Measurements from ENCODE around the gene NEB.
"Not testable (repeated sequence)": the region's sequence is repeated elsewhere in the genome, so short reads cannot be mapped to it uniquely, and the experiment has no call there.

NEB gene

DNA sequence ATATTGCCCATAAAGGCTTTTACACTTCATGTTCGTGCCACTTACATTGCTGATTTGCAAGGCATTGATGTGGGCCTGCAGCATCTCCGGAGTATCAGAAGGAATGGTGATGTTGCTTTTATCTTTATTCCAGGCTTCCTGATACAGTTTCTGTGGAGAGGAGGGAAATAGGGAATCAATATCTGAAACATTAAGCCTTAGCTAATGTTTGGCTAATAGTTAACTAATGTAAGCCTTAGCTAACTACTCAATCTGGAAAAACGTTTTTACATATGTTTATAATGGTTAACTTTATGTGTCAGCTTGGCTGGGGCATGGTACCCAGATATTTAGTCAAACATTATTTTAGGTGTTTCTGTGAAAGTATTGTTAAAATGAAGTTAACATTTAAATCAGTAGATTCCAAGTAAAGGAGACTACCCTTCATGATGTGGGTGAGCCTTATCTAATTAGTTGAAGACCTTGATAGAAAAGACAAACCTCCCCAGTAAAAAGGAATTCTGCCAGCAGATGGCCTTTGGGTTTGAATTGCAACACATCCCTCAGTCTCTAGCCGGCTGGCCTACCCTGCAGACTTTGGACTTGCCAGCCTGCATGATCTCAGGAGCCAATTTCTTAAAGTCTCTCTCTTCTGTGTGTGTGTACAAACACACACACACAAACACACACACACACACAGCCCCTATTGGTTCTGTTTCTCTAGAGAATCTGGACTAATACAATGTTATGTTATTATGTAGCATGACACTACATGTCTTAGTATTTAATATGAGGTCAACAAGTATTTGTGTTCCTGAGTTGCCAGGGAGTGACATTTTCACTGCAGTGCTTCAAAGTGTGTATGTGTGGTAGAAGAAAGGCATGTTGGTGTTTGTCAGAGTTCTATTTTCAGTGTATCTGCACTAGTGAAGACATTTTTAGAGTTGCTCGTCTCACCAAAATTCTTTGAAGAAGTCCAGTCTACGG is 126.5 kb downstream of the NEB start:
- not testable (repeated sequence) for DNase-seq

- not testable (repeated sequence) for DNase-seq
Measured at GRCh38 chr2:151603530-151603929, 130.7 kb downstream of the NEB start.

DNA sequence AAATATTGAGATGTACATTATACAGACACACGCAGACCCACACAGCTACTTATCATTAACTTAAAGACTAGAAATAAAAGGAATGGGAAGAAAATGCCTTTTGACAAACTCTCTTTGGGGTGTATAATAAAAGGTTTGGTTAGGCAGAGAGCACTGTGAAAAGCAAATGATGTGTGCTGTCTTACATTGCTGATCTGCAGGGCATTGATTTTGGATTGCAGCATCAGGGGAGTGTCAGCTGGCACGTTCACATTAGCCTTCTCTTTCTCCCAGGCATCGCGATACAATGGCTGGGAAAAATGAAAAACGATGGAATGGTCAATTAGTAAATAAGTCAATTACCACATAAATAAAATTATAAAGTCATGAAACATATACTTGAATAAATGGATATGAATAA is 131.9 kb downstream of the NEB start:
- not testable (repeated sequence) for DNase-seq

DNA sequence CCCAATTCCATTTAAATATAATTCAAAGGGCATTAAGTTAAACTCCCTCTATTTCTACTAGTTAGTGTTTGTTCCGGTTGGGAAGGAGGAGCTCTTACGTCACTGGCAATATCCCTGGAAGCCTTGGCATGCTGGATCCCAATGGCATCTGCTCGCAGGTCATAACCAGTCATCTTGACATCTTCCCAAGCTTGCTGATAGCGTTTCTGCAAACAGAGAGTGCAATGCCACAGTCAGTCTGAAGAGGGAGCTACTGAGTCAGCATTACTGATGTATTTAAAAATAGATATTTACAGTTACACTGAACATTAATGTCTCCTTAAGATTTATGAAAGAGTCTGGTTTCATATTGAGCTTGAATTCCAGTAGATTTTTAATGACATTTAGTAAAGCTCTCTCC is 132.5 kb downstream of the NEB start:
- DNase-seq: not testable (repeated sequence)

GRCh38 chr2:151596903-151597608 is 137.2 kb downstream of the NEB start:
- DNase-seq: not testable (repeated sequence)

- DNase-seq: not testable (repeated sequence)
Measured at GRCh38 chr2:151591908-151592255, 142.4 kb downstream of the NEB start.

DNA sequence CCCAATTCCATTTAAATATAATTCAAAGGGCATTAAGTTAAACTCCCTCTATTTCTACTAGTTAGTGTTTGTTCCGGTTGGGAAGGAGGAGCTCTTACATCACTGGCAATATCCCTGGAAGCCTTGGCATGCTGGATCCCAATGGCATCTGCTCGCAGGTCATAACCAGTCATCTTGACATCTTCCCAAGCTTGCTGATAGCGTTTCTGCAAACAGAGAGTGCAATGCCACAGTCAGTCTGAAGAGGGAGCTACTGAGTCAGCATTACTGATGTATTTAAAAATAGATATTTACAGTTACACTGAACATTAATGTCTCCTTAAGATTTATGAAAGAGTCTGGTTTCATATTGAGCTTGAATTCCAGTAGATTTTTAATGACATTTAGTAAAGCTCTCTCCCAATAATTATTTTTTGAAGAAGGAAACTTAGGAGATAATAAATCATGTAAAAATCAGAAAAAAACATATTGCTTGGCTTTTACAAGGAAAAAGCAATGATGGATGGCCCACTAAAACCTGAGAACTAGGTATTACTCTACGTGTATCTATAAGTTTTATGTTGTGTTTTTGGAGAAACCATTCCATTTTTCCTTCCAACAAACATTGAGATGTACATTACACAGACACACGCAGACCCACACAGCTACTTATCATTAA is 142.9 kb downstream of the NEB start:
- not testable (repeated sequence) for DNase-seq

- not testable (repeated sequence) for DNase-seq
Measured at GRCh38 chr2:151581300-151581699, 153.0 kb downstream of the NEB start.

DNA sequence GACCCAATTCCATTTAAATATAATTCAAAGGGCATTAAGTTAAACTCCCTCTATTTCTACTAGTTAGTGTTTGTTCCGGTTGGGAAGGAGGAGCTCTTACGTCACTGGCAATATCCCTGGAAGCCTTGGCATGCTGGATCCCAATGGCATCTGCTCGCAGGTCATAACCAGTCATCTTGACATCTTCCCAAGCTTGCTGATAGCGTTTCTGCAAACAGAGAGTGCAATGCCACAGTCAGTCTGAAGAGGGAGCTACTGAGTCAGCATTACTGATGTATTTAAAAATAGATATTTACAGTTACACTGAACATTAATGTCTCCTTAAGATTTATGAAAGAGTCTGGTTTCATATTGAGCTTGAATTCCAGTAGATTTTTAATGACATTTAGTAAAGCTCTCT is 153.6 kb downstream of the NEB start:
- not testable (repeated sequence) for DNase-seq

DNA sequence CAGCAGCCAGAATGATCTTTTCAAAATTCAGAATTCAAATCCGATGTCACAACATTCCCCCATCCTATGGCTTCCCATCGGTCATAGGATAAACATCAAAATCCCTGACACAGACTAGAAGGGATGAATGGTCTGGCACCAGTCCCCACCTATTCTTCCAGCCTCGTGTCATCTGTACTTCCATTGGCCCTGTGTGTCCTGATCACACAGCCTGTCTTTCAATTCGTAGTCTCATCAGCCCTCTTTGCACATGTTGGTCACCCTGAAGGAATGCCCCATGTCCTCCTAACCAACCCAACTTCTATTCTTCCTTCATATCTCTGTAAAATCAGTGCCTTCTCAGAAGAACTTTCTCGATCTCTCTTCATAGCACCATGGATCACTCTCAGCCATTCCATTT is 157.2 kb downstream of the NEB start:
- no peak for DNase-seq

DNA sequence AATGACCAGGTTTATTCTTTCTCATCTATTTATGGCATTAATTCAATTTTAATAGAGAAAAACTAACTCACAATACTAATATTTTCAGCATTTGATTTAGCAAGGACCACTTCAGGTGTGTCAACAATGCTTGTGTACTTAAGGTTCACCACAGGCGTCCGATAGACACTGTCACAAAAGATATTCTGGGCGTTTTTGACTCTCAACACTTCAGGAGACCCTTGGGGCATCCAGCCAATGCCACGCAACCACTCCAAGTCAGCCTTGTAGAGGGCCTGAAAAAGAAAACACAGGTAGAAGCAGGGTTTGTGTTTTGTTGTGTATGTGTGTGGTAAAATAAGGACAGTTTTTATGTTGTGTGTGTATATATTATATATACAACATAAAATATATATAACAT is 158.2 kb downstream of the NEB start:
- DNase-seq: no peak

DNA sequence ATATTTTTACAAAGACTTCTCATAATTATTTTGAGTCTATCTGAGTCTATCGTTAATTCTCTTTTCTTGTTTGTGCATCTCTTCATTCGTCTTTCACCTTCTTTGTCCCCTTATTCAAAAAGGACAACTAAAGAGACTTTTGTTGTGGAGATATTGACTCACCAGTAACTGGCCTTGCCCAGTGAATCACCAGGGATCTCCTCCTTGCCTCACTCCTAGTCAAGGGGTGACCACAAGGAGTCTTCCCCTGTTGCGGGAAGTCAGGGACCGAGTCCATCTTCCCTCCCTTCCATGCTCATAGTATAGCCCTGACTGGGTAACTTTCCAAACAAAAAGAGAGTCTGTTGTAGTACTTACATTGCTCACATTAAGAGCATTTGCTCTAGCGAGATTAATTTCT is 158.9 kb downstream of the NEB start:
- DNase-seq: peak; percentile 20

- no peak for DNase-seq
Measured at GRCh38 chr2:151570191-151570590, 164.1 kb downstream of the NEB start.

DNA sequence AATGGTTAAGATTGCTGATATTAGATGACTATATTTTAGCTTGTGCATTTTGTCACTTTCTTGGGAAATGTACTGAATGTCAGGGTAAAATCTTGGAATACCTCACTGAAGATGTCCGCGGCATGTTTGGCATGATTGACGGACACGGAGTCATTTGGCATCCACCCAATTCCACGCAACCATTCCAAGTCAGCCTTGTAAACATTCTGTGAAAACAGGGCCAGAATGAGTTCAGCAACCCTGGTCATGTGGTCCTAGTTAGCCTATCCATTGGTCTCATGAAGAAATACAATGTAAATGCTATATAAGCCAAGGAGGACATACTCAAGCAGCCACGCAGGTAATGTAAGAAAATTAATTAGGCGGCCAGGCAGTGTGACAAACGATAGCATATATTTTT is 165.1 kb downstream of the NEB start:
- no peak for DNase-seq

DNA sequence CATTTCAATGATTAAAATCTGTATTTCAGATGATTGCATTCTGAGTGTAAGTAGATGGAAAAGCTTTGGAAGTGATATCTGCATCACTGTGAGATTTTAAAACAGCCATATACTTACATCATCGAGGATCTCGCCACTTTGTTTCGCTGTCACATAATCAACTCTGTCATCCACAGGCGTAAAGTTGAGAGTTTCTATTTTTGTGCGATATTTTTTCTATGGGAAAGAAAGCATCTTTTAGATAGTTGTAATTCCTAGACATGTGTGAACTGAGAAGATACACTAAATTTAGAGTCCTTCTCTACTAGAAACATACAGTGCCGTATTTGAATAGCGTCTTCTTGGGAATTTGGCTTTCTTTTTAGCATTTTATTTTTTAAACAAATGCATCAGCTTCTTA is 165.8 kb downstream of the NEB start:
- DNase-seq: no peak

DNA sequence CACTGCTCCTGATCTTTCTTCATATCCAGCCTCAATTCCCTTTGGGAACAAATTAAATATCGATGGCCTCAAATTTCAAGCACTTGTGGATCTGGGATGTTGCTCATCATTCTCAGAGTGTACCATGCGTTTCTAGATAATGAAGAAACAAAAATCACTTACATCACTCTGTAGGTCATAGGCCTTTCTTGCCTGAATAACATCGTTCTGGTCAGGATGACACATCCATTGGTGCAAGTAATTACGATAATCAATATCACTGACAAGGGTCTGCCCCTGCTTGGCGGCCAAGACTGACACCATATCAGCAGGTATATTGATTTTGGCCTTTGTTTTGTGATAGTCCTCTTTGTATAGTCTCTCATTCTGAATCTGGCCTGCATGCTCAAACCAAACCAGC is 167.3 kb downstream of the NEB start:
- DNase-seq: no peak

- DNase-seq: no peak
Measured at GRCh38 chr2:151562398-151562797, 171.9 kb downstream of the NEB start.

GRCh38 chr2:151560289-151560688 is 174.0 kb downstream of the NEB start:
- peak; percentile 73 for DNase-seq

DNA sequence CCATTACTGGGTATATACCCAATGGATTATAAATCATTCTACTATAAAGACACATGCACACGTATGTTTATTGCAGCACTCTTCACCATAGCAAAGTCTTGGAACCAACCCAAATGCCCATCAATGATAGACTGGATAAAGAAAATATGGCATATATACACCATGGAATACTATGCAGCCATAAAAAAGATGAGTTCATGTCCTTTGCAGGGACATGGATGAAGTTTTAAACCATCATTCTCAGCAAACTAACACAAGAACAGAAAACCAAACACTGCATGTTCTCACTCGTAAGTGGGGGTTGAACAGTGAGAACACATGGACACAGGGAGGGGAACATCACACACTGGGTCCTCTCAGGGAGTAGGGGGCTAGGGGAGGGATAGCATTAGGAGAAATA is 174.8 kb downstream of the NEB start:
- not testable (repeated sequence) for DNase-seq

DNA sequence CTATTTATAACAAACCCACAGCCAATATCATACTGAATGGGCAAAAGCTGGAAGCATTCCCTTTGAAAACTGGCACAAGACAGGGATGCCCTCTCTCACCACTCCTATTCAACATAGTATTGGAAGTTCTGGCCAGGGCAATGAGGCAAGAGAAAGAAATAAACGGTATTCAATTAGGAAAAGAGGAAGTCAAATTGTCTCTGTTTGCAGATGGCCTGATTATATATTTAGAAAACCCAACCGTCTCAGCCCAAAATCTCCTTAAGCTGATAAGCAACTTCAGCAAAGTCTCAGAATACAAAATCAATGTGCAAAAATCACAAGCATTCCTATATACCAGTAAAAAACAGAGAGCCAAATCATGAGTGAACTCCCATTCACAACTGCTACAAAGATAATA is 176.4 kb downstream of the NEB start:
- not testable (repeated sequence) for DNase-seq

DNA sequence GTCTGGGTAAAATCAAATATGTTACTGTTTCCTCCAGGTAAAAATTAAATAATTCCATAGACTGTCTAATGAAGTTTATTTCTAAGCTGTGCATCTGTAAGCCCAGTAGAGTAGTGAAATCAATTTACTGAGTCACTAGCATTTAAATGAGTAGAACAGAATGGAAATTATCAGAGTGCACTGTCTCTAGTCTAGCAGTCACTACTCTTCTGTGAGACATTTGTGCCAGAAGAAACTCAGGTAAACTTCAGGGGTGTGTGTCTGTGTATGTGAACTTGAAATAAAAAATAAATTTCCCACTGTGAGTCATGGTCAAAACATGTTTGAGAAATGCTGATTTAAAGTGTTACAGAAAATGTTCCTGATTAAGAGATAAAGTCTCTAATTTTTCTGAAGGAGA is 178.2 kb downstream of the NEB start:
- DNase-seq: peak; percentile 2

GRCh38 chr2:151552287-151552686 is 182.0 kb downstream of the NEB start:
- no peak for DNase-seq

- no peak for DNase-seq
Measured at GRCh38 chr2:151551556-151551955, 182.7 kb downstream of the NEB start.

- DNase-seq: no peak
Measured at GRCh38 chr2:151549191-151549590, 185.1 kb downstream of the NEB start.

Data from fibroblast of skin of right biceps (primary cell).